Transverse colon (tissue), 4 donors: ENCODE measurements around the gene CASTOR1.

ENCODE experiments used
- CTCF ChIP-seq, 5 experiments: fragments of 200-600 bp in 3 of 5; fragments of 450-650 bp in 2 of 5; sonication (generic) in 3 of 5; IDR thresholded peaks; 1 replicate in 2 of 5; 2 replicates in 3 of 5; pipeline ENCODE4 v1.5.1; 2016 to 2017; ENCODE audit warnings: antibody characterized with exemption in 5 of 5, inconsistent platforms in 3 of 5, mild to moderate bottlenecking in 2 of 5, moderate library complexity in 1 of 5
- EP300 ChIP-seq: sonication (generic); formaldehyde crosslinking; IDR thresholded peaks from one replicate; pipeline ENCODE4 v1.6.1; 2017; ENCODE audit warnings: antibody characterized with exemption, low read depth
- POLR2A ChIP-seq: fragments of 450-650 bp; IDR thresholded peaks from one replicate; pipeline ENCODE4 v1.6.1; 2016; ENCODE audit warnings: antibody characterized with exemption, mild to moderate bottlenecking, moderate library complexity
- POLR2AphosphoS5 ChIP-seq, 3 donors: sonication (generic); formaldehyde crosslinking; IDR thresholded peaks; one replicate each; pipeline ENCODE4 v1.6.1; 2016; ENCODE audit warnings: antibody characterized with exemption in 3 of 3

GRCh38 chr22:30321461-30321860, 32.2 kb upstream of the CASTOR1 start:
- TF ChIP-seq CTCF (IDR thresholded peaks at IDR 0.05) (no peak), POLR2AphosphoS5 (IDR thresholded peaks at IDR 0.05) (no peak), POLR2A (no peak), EP300 (no peak)
